Bronchial epithelial cell (primary cell): Measurements from ENCODE around the gene ESPNL. TPM values are rescaled to one million over a fixed set of nuclear protein-coding genes. Genes with fewer than 3 reads are reported as not detected.

ENCODE experiments used
- DNase-seq: peaks from one replicate; pipeline ENCODE4 v3.0.0-alpha.2; 2010; ENCODE audit warnings: low read depth
- FAIRE-seq: peaks from 2 replicates; lab custom pipeline; 2011; peaks lifted over from hg19 to GRCh38; lab: Jason Lieb, UNC
- H3K27me3 ChIP-seq: 2 replicates; pipeline ENCODE4 v1.5.1; 2011; ENCODE audit warnings: low read length; ENCODE audit not compliant: control insufficient read depth, insufficient read depth
- H3K36me3 ChIP-seq: 2 replicates; pipeline ENCODE4 v1.5.1; 2011; ENCODE audit warnings: low read length; ENCODE audit not compliant: control insufficient read depth, insufficient read depth
- H3K4me3 ChIP-seq: 2 replicates; pipeline ENCODE4 v1.5.1; 2011; ENCODE audit warnings: mild to moderate bottlenecking, low read depth, low read length, control low read depth
- CTCF ChIP-seq: IDR thresholded peaks from 2 replicates; pipeline ENCODE4 v1.5.1; 2011; ENCODE audit warnings: mild to moderate bottlenecking, moderate library complexity, low read length, control low read depth, inconsistent platforms; ENCODE audit not compliant: insufficient read depth, severe bottlenecking
- total RNA-seq: library from RNA; depleted of rRNA; stranded (reverse); fragments of >200 nt; gene quantifications from 2 replicates; pipeline ENCODE4 v1.2.1, GENCODE V29; 2014

ESPNL gene
- total RNA-seq, 1 donor from 2014 or later: under 0.01 TPM

GRCh38 chr2:238180554-238180953, 80.4 kb downstream of the ESPNL start:
- Histone ChIP-seq H3K4me3 (no peak overlapping the region), H3K36me3 (peaks cover 31% of the 10 kb centered on the region), H3K27me3 (no peaks in the 10 kb centered on the region)
- no peak for TF ChIP-seq CTCF
- DNase-seq (no peak), FAIRE-seq (no peak)

- H3K36me3 ChIP-seq: peaks cover 34% of the 10 kb centered on the region
- FAIRE-seq: no peak
- no peak for TF ChIP-seq CTCF
Observed at GRCh38 chr2:238182362-238182761, 82.2 kb downstream of the ESPNL start.

More at GRCh38 chr2:238182362-238182761, 82.2 kb downstream of the ESPNL start:
- no peak for DNase-seq
- no peaks in the 10 kb centered on the region for H3K27me3 ChIP-seq
- no peak overlapping the region for H3K4me3 ChIP-seq

Other genes starting within 250 kb of the ESPNL start
- 2.1 and 2.3 TPM in 2 replicates for gene RAMP1, start 240.7 kb upstream of the ESPNL start, total RNA-seq
- 64.0 and 74.4 TPM in 2 replicates for gene UBE2F, start 133.3 kb upstream of the ESPNL start, total RNA-seq
- gene SCLY, start 39.3 kb upstream of the ESPNL start, total RNA-seq: 9.1 and 12.6 TPM in 2 replicates
- gene KLHL30, start 38.3 kb downstream of the ESPNL start, total RNA-seq: 0.26 and 0.38 TPM in 2 replicates
- 4.2 and 5.8 TPM in 2 replicates for gene ERFE, start 58.6 kb downstream of the ESPNL start, total RNA-seq
- 25.0 and 31.4 TPM in 2 replicates for gene ILKAP, start 103.4 kb downstream of the ESPNL start, total RNA-seq
- 36.1 and 44.3 TPM in 2 replicates for gene HES6, start 139.7 kb downstream of the ESPNL start, total RNA-seq
- 11.3 and 19.1 TPM in 2 replicates for gene PER2, start 188.3 kb downstream of the ESPNL start, total RNA-seq
- 9.2 and 11.4 TPM in 2 replicates for gene TRAF3IP1, start 220.2 kb downstream of the ESPNL start, total RNA-seq